ENCODE data around the gene NPRL2. TPM values are rescaled to one million over a fixed set of nuclear protein-coding genes. Genes with fewer than 3 reads are reported as not detected.

The NPRL2 gene
- total and polyA plus RNA-seq, 2 of the 13 experiments (the other 11 are each of a cell fraction or from before 2014, with no cell fraction given): 30.6 to 51.4 TPM

GRCh38 chr3:50350527-50351322 is at the start of gene NPRL2, which contains the start of gene CYB561D2 (continued):
- TF ChIP-seq TBL1XR1 (IDR thresholded peaks at IDR 0.05; ENCODE audit: borderline replicate concordance, low read length, partially characterized antibody) (no peak), ZNF329 (CRISPR knock-in tag; IDR thresholded peaks at IDR 0.05; ENCODE audit: low read depth) (peak; percentile 76), RORA (CRISPR knock-in tag; IDR thresholded peaks at IDR 0.05) (no peak), ZNF788 (CRISPR knock-in tag; IDR thresholded peaks at IDR 0.05; ENCODE audit: borderline replicate concordance) (peak; percentile 93), ZNF367 (CRISPR knock-in tag; IDR thresholded peaks at IDR 0.05; ENCODE audit: borderline replicate concordance) (no peak), HCFC1 (IDR thresholded peaks at IDR 0.05; ENCODE audit: low read depth, low read length) (peak; percentile 98), NFE2L1 (CRISPR knock-in tag; IDR thresholded peaks at IDR 0.05; ENCODE audit: borderline replicate concordance) (peak; percentile 88), POLR2AphosphoS5 (IDR thresholded peaks at IDR 0.05; ENCODE audit: low read depth, low read length) (peak; percentile 90), PRDM4 (CRISPR knock-in tag; IDR thresholded peaks at IDR 0.05; ENCODE audit: borderline replicate concordance) (no peak), YEATS2 (CRISPR knock-in tag; IDR thresholded peaks at IDR 0.05; ENCODE audit: borderline replicate concordance) (peak; percentile 87), CREBL2 (CRISPR knock-in tag; IDR thresholded peaks at IDR 0.05; ENCODE audit: borderline replicate concordance) (peak; percentile 91; the same call in 1 of the 2 replicates), ZBTB46 (CRISPR knock-in tag; IDR thresholded peaks at IDR 0.05; ENCODE audit: borderline replicate concordance) (no peak), IRF9 (CRISPR knock-in tag; IDR thresholded peaks at IDR 0.05; ENCODE audit: borderline replicate concordance) (peak; percentile 90), ESRRA (CRISPR knock-in tag; IDR thresholded peaks at IDR 0.05; ENCODE audit: low read depth) (no peak; the same call in 1 of the 2 replicates), ZMAT3 (CRISPR knock-in tag; conservative IDR thresholded peaks at IDR 0.05) (peak; percentile 91), ZNF574 (CRISPR knock-in tag; IDR thresholded peaks at IDR 0.05) (peak; percentile 93), NR2F6 (IDR thresholded peaks at IDR 0.05) (no peak), NR2F6 (CRISPR knock-in tag; IDR thresholded peaks at IDR 0.05) (peak; percentile 66), POGK (CRISPR knock-in tag; conservative IDR thresholded peaks at IDR 0.05) (peak; percentile 98)

Measured in HepG2 (cell line).